CD1c-positive myeloid dendritic cell (primary cell): ENCODE measurements around the gene TIMM8B.
"Not testable (repeated sequence)": the region's sequence is repeated elsewhere in the genome, so short reads cannot be mapped to it uniquely, and the experiment has no call there.

Experiments
- DNase-seq: peaks from one replicate; pipeline ENCODE4 v3.0.0-alpha.2; 2016; ENCODE audit errors: extremely low spot score

Gene TIMM8B, protein sequence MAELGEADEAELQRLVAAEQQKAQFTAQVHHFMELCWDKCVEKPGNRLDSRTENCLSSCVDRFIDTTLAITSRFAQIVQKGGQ

GRCh38 chr11:112086422-112087191, at the start of gene TIMM8B, which contains the start of gene SDHD:
TIMM8B (minus strand) TSS chr11:112086756; CDS start chr11:112086723, 33 bp downstream.
SDHD (plus strand) TSS chr11:112086873; CDS start chr11:112086908, 35 bp downstream.
- peak; percentile 99 for DNase-seq

- DNase-seq, result peak; percentile 30
Measured at GRCh38 chr11:112134473-112134872, 47.9 kb upstream of the TIMM8B start.

DNA sequence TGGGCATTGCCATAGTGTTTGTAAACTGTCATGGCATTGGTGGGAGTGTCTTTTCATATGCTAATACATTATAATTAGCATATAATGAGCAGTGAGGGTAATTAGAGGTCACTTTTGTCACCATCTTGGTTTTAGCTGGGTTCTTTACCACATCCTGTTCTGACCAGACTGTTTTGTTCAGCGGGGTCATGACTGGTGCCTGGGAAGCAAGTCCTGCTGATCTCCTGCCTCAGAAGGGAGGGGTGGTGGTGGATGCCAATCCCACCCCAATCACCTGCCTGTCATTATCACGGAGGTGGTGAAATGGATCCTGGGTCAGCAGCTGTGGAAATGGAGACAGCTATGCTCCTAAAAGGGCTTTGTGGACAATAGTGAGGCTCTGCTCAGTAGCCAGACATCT, 46.2 kb upstream of the TIMM8B start:
- no peak for DNase-seq

- peak; percentile 88 for DNase-seq
Measured at GRCh38 chr11:112129656-112130055, 43.1 kb upstream of the TIMM8B start.

GRCh38 chr11:112128483-112129121, 42.0 kb upstream of the TIMM8B start:
- no peak for DNase-seq

GRCh38 chr11:112127056-112127455, 40.5 kb upstream of the TIMM8B start:
- DNase-seq, result no peak

GRCh38 chr11:112123129-112123528, 36.6 kb upstream of the TIMM8B start:
- DNase-seq, result no peak

- DNase-seq, result no peak
Measured at GRCh38 chr11:112121981-112122615, 35.5 kb upstream of the TIMM8B start.

- no peak for DNase-seq
Measured at GRCh38 chr11:112118176-112118575, 31.6 kb upstream of the TIMM8B start.

DNA sequence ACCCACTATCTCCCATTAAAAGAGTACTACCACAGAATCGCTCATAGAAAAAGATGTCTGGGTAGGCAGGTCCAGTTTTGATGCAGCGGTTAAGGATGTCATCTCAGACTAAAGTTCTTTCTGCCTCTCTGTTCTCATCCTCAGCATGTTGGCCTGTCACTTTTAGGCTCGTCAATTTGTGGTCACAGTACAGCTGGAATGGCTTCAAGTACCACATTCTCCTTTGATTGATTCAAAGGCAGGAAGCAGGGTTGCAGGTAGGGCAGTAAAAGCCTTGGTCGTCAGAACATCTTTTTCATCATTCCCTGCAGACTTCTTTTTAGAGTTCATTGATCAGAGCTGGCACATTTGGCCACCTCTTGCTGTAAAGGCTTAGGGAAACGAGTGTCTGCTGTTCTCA, 28.8 kb upstream of the TIMM8B start:
- DNase-seq, result no peak

DNA sequence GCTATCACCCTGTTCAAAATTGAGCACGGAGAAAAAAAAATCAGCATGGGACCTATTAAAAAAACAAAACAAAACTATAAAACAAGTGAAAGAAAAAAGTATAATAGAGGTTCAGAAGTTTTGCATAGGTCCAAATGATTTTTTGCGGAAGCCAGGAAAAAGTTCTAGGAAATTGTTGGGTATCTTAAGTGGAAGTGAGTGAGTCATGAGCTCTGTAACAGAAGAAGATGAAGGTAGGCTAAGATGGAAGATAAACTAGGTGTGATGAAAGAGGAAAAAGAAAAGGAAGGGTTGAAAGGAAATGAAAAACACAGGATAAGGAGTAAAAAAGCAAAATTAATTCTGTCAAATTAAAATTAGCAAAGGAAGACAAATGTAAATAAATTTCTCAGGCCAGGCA, 27.9 kb upstream of the TIMM8B start:
- DNase-seq, result no peak

- peak; percentile 71 for DNase-seq
Measured at GRCh38 chr11:112113539-112114457, 27.2 kb upstream of the TIMM8B start.

DNA sequence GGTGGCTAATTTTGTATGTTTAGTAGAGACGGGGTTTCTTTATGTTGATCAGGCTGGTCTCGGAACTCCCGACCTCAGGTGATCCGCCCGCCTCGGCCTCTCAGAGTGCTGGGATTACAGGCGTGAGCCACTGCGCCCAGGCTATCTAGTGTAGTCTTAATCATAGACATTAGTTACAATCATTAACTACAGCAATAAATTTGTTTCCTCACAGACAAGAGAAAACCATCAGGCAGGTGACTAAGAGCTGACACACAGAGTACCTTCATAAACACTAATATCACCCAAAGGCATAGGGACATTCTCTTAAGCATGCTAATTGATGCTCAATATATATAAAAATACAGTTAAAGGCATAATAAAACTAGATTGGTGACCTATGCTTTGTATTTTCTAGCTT, 19.5 kb upstream of the TIMM8B start:
- no peak for DNase-seq

DNA sequence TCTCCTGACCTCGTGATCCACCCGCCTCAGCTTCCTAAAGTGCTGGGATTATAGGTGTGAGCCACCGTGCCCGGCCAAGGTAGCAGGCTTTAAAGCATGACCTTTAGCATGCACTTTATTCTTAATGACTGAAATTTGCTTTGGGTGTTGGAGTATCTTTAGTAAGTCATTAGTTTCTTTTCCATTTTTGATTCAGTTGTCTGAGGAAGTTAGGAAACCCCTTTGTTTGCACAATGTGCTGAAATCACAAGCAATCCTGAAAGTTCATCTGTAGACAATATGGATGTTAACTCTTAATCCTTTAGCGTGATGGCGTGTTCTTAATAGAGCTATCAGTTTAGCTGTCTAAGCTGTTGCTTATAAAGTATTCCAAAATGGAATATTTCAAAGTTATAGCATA, 16.9 kb upstream of the TIMM8B start:
- peak; percentile 49 for DNase-seq

GRCh38 chr11:112100462-112100861, 13.9 kb upstream of the TIMM8B start:
- DNase-seq, result no peak

DNA sequence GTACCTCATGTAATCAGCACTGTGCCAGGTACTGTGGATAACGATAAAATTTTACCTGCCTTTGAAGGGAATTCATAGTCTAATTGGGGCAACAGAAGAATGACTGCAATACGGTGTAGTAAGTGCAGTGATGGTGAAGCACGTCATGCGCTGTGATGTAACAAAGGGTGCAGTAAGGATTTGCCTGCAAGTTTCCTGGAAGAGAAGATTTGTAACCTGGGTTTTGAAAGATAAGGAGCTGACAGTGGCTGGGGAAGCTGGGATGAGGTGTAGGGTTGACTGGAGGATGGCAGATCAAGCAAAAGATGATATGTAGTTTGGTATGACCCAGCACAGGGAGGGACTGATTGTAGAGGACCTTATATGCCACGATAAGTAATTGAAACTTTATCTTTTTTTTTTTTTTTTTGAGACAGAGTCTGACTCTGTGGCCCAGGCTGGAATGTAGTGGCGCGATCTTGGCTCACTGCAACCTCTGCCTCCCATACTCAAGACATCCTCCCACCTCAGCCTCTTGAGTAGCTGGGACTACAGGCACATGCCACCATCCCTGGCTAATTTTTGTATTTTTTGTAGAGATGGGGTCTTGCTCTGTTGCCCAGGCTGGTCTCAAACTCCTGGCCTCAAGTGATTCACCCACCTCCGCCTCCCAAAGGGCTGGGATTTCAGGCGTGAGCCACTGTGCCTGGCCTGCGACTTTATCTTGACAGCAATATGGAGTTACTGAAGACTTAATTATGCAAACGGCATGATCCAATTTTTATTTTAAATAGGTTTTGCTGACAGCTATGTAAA, 11.4 kb upstream of the TIMM8B start:
- DNase-seq, result no peak

- DNase-seq, result no peak
Measured at GRCh38 chr11:112096194-112096593, 9.6 kb upstream of the TIMM8B start.

DNA sequence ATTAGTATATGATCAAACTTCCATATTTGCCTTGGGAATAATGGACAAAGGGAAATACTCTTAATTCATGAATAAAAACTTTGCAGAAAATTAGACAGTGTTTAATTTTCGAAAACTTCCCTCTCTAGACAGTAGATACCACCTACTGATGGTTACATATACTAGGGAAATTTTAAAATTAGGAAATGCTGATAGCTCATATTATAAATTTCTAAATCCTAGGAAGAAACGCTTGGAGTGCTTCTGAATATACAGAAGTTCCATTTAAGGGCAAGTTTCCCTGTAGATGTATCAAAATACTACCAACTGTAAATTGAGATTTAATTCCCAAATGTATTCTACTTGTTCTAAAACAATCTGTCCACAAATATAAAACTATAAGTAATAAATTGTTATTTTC, 8.7 kb upstream of the TIMM8B start:
- DNase-seq, result not testable (repeated sequence)

DNA sequence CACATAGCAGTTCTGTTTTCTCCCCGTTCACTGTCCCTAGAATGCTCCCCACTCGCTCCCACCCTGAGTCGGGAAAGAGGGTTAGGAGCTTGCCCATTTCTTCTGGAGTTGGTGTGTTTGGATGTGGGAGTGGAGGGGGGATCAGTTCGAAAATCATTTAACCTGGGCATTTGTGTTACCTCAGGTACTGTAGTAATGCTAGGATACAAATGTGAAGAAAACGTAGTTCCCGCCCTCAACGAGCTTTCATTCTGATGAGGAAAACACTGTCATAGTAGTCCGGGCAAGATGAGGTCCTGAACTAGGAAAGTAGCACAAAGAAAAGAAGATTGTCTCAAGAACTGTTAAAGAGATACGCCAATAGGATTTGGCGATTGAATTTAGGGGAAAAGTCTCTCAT, 656 bp upstream of the TIMM8B start:
- DNase-seq, result no peak

- peak; percentile 14 for DNase-seq
Measured at GRCh38 chr11:112085822-112086421, 634 bp downstream of the TIMM8B start.
